NCI-H1048 (cell line): Measurements from ENCODE around the gene FOXD2.
A peak's percentile ranks its signal among the peaks of the same experiment; 100 is the strongest.

Experiments used
- DNase-seq: peaks from one replicate; lab custom pipeline; 2025; lab: John Stamatoyannopoulos, UW

Gene FOXD2

DNA sequence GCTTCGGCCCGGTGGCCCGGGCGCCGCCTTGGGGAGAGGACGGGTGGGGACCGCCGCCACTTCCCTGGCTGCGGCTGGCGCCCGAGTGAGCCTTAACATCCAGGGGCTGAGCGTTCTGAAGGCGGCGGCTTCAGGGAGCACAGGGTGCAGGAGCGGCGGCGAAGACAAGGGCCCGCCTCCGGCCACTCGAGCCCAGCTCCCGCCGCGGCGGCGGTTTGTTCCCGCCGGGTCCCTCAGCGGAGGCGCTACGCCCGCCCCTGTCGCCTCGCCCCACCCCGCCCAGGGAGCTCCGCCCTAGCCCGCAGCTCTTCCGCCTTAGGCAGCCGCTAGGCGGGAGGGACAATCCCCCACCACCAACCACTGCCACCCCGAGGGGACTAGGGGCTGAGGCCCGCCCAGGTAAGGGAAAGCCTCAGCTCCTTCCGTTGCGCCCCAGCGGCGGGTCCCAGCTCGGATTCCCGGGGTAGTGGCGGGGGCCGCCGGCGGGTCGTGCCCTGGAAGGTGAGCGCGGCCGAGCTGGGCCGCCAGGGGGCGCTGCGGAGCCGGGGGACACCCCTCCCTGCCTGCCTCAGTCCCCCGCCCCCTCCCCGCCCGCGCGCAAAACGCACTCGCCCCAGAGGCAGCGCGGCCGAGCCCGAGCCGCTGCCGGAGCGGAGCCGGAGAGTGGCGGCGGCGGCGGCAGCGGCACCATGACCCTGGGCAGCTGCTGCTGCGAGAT is at the start of gene FOXD2:
Gene FOXD2, plus strand, starts transcription at position 598 of the 718 bp plus-strand sequence. Its CDS starts 92 bp downstream, at position 690.
- DNase-seq: peak; percentile 51

DNA sequence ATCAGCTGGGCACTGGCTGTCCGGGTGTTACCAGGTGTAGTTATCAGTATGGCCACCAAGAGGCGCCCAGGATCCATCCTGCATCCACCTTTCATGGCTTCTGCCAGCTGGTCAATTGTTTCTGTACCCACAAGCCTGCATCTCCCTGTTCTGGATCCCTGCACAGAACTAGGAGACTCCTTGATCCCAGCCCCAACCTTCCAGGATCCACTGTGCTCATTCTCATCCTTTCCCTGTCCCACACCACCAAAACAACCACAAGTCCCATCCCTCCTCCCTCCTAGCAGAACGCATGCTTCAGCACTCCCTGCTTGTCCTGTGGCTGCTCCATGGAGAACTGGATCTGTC is 49.0 kb upstream of the FOXD2 start:
- no peak for DNase-seq

DNA sequence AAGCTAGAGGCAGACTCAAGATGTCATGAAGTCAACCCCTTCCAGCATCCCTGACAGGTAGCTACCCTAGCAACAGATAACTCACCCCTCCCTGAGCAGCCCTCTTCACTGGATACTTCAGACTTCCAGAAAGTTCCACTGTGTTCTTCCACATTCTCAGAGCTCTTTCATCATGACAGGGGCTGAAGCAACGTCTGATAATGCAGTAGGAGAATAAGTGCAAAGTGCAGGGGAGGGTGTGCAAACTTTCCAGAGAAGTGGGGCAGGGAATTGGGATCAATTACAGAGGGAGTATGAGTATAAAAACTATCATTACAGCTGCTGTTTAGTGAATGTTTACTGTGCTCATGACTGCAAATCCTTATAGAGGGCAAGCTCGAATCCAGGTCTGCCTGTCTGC is 48.1 kb upstream of the FOXD2 start:
- no peak for DNase-seq

DNA sequence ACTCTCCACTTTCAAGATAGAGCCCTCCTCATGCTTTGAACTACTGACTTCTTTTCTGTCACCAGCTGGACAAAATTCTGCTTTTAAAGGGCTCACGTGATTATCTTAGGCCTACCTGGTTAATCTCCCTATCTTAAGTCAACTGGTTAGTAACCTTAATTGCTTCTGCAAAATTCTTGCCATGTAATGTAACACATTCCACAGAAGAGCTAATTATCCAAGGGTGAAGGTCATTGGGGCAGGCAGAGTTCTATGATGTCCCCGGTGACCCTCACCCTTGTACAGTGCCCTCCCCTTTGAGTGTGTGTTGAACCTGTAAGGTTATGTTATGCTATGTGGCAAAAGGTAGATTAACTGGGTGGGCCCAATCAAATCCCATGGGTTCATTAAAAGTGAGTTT is 47.0 kb upstream of the FOXD2 start:
- DNase-seq: no peak

DNA sequence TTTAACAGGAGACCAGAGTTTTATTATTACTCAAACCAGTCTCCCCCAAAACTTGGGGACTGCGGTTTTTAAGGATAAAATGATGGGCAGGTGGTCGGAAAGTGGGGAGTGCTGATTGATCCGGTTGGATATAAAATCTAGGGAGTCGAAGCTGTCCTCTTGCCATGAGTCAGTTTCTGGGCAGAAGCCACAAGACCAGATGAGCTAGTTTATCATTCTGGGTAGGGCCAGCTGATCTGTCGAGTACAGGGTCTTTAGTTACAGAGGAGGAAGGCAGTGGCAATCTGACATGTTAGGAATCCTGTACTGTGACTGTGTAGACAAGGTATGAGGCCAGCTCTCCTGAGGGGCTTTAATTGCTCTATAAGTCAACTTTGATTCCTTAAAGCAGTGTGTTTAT is 44.7 kb upstream of the FOXD2 start:
- no peak for DNase-seq

DNA sequence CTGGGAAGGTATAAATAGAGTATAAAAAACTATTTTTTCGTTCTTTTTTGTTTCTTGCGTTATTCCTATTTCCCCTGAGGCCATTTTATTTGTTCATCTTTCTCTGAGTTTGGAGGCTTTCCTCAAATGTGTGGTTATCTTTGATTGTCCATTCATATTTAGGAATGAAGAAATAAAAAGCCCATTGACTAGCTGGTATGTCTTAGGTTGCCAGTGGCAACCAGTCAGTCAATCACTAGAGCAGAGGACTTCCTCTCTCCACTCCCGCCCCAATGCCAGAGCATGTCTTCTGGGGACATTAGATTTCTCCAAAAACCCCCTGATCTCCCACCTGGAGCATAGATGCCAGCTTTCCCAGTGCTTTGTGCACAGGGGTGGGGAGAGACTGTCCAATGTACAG is 42.4 kb upstream of the FOXD2 start:
- DNase-seq: no peak

DNA sequence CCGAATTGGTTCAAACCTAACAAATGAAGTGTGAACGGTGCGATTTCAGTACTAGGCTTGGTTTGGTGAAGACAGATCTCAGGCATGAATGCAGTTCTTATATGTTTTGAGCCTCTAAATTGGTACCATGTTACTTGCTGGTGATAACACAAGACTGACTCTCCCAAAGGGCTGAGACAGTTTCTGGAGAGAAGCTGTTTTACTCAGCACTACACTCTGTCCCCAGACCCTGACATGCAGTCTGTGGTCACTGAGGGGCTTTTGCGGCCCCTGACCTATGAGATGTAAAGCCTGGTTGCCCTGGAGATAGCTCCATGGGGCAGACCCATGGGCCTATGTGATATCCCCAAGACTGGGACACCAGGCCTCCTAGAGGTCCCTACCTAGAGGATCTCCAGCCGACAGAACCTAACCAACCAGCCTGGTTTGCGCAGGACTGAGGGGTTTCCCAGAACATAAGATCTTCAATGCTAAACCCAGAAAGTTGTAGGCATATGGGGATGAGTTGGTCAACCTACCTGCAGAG is 41.1 kb upstream of the FOXD2 start:
- DNase-seq: no peak

DNA sequence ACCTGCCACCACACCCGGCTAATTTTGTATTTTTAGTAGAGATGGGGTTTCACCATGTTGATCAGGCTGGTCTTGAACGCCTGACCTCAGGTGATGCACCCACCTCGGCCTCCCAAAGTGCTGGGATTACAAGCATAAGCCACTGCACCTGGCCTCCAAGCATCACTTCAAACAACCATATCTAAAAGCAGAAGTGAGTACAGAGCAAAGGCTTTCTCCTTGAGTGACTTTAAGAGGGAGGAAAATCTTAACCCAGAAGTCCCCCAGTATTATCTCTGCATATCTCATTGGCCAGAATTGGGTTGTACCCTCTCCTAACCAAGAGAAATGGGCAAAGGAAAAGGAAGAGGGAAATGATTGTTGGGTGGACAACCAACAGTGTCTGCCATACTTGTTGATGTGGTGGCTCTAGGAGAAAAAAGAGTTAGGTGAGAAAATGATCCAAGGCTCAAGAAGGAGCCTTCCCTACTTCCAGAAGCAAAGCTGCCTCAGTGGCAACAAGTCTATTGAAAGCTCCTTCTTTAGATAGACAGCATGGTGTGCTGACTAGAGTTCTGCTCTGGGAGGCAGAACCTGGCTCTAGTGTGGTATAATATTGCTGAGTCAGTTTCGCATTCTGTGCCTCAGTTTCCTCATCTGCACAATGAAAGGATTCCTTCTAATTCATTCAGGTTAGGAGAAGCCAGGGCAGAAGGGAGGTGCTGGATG is 38.6 kb upstream of the FOXD2 start:
- DNase-seq: no peak

DNA sequence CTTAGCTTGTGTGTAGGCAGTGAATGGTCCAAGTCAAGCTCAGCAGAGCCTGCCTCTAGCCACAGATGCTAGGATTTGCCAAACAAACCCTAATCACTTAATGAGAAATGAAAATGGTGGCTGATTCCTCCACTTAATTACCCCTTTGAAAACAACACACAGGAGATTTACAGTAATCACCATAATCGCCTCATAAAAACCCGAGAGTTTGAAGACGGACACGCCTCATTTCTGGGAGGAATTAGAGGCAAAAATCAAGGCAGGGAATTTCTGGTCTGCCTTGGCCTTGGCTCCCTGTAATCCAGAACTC is 38.0 kb upstream of the FOXD2 start:
- DNase-seq: no peak

DNA sequence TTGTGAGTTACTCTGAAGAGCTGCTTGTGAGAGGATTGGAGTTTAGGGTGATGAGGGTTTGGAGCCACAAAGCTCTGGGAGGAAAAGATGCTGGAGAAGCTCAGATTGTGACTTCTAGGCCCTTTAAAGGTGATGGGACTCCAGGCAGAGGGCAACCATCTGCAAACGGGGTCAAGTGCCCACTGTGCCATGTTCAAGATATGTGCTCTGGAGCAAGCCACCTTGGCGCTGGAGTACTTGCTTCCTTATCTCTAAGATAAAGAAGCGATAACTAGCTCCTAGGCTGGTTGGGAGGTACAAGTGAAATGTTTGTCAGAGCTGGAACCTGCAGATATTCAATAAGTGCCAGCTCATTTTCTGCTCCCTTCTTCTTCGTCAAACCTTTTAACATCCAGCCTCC is 36.1 kb upstream of the FOXD2 start:
- no peak for DNase-seq

DNA sequence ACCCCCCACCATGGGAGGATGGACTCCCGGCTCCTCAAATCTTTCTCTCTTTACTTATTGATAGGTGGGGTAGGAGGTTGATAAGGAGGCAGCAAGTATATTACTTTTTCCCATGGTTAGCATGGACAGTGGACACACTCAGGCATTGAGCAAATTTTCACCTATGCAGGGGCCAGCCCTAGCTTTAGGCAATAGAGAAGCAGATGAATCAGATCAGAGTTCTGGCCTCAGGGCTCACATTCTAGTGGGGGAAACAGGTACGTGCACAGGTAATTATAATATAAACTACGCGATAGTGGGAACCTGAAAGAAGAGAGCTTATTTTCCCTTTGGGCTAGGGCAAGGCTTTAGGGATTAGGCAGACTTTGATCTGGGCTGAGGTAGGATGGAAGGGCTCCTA is 35.3 kb upstream of the FOXD2 start:
- no peak for DNase-seq

DNA sequence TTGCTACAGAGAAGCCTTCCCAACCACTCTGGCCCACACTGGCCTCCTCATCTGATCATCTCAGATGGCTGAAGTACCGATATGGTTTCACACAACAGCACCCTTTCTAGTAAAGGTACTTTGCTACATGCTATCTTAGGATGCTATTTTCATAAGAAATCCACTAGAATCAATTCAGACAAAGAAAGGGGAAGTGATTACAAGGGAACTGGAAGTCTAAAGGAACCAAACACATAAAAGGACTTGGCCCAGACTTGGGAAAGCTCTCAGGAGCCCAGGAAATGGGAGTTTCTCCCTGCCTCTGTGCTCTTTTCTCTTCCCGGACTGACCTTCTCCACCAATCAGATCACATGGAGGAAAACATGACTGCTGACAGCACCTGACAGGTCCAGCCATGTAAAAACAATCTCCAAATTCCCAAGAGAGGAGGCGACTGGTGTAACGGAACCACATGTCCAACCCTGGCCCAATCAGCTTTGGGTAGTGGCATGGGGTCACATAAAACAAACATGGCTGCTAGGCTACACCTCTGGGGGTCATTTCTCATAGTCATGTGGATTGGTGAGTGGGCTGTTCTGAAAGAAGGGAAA is 34.4 kb upstream of the FOXD2 start:
- DNase-seq: no peak

DNA sequence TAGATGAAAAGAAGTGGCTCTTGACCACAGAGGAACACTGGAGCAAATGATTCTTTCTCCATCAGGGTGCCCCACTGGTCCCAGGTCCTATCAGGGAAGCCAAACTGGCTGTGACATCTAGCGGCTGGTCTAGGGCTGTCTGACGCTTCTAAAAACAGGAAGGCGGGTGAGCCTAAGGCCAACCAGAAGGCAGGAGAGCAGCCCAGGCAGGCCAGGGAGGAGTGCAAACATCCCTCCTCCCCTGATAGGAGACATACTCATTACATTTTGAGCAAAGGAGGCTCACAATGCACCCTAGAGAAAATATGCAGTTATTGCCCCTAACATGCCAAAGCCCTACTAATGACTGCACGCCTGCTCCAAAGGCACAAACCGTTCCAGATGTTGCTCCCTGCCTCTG is 32.1 kb upstream of the FOXD2 start:
- no peak for DNase-seq

DNA sequence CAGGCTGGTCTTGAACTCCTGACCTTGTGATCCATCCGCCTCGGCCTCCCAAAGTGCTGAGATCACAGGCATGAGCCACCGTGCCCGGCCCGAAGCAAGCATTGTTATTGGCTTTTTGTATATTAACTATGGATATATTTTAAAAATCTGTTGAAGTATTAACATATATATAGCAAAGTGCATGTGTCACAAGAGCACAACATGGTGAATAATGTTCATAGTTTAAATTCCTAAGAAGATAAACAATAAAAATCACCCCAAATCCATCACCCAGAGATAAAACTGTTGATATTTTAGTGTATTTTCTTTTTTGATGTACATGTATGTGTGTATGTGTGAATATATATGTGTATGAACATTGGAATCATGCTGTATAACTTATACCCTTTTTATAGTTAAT is 30.9 kb upstream of the FOXD2 start:
- DNase-seq: no peak

DNA sequence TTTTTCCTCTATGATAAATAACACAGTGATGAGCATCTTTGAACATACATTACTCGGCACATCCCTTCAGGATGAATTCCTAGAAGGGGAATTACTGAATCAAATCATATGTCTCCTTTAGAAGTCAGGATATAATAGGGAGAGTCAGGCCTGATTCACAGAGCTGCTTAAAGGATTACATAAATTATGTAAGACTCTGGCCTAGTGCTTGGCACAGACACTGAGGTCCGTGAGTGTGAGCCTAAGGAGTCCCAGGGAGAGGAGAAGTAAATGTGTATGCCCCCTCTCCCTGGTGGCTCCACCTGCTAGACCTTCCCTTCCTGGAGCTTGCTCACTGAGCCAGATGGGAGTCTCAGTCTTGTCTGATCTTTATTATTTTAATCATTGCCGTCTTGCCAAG is 30.4 kb upstream of the FOXD2 start:
- no peak for DNase-seq

DNA sequence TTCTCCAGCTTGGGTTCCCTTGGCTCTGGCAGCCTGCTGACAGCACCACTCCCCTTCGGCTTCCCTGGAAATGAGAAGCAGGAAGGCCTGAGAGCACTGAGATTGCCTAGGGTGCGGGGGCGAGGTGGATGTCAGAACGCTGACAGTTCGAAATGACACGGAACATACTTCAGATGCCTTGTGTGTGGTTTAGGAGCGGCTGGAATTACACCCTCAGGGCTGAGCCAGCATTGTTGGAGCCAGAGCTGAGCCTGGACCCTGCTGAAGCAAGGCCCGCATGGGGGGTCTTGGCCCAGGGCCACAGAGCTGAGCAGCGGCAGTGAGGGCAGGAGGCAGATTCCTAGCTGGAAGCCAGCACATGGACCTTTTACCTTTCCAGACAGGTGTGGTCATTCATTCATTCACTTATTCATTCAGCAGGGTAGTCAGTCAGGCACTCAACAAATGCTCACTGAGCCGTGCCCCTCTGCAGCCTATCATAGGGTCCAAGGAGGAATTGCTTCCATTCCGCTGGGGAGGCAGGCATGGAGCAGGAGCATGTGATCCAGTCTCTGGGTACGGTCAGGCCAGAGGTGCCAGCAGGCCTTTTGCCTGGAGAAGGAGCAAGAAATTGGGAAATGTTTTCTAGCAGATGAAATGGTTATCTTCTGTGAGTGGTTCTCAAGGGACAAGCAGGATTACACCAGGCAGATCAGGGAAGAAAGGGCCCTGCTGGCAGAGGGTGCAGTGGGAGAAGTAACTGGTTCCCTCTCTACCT is 28.4 kb upstream of the FOXD2 start:
- no peak for DNase-seq

DNA sequence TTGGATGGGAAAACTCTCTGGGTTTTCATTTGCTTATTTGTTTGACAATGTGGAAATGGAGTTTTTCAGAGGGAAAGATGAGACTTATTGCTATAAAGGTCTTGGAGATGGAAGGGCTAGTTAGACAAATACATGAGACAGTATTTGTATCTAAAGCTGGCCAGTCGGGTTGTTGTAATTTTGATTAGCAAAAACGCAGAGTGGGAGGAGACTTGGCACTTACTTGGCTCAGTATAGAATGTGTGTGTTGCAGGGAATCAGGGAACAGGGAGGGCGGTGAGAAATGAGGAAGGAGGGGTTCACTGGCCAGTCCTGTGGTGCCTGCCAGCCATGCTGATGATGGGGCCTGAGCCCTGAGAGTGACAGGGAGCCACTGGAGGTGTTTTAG is 27.8 kb upstream of the FOXD2 start:
- DNase-seq: no peak

DNA sequence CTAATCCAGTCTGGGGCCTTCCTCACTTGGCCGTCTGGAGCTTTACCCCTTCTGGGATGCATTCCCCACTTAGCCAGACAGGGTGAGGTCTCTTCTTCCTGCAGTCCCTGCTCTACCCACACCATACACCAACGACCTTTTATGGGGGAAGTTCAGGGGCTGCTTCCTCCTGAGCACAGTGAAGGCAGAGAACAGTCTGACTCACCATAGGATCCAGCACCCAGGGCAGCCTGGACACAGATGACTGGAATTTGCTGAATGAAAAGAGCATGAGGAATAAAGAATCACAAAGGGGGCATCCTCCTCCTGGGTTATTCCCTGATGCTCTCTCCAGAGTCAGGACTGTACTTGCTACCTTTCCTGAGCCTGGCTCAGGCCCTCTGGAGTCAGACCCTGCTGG is 26.4 kb upstream of the FOXD2 start:
- DNase-seq: no peak

DNA sequence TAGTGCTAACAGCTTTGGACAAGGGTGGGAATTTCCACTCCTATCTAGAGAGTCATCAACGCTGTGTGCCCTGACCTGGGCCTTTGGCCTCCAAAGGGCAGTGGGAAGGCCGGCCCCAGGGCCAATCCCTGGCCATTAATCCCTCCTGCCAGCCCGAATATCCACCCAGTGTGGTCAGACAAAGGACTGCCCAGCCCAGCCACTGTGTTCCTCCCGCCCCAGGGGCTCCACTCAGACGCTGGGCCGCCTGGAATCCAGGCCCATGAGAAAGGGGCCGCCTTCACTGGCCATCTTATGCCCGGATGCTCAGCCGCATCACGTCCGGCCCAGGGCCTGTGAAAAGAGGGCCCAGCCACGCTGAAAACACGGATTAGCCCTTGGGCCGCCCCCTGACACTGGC is 25.4 kb upstream of the FOXD2 start:
- DNase-seq: no peak

DNA sequence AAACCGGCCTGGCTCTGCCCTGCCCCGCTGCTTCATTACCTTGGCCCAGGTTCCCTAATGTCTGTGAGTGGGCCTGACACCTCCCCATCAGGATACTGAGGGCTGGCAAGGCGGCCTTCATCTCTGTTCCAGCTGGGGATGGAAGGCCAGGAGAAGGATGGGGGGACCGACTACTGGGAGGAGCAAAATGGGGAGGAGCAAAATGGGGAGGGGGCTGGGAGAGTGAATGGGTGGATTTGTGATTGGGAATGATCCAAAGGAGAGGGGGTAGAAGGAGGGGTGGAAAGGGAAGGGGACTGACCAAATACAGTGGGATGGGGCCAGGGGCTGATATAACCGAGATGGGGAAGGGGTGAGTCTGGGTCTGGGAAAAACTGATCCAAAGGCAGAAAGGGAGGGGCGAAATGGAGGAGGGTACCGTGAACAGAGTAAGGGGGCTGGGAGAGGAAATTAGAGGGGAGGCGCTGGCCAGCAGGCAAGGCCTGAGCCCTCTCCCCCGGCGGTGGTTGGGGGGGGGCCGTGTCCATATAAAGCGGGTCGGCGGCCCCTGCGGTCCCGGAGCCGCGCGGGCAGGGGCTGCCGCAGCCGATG is 22.0 kb upstream of the FOXD2 start, which contains the start of gene FOXE3:
Gene FOXE3, plus strand, starts transcription at position 558 of the 591 bp plus-strand sequence. Its CDS starts 31 bp downstream, at position 589.
- DNase-seq: no peak

DNA sequence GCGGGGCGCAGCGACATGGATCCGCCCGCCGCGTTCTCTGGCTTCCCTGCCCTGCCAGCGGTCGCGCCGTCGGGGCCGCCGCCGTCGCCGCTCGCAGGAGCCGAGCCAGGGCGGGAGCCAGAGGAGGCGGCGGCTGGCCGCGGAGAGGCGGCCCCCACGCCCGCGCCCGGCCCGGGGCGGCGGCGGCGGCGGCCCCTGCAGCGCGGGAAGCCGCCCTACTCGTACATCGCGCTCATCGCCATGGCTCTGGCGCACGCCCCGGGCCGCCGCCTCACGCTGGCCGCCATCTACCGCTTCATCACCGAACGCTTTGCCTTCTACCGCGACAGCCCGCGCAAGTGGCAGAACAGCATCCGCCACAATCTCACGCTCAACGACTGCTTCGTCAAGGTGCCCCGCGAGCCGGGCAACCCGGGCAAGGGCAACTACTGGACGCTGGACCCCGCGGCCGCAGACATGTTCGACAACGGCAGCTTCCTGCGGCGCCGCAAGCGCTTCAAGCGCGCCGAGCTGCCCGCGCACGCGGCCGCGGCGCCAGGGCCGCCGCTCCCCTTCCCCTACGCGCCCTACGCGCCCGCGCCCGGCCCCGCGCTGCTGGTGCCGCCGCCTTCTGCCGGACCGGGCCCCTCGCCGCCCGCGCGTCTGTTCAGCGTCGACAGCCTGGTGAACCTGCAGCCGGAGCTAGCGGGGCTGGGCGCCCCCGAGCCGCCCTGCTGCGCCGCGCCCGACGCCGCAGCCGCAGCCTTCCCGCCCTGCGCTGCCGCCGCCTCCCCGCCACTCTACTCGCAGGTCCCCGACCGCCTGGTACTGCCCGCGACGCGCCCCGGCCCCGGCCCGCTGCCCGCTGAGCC is 21.3 kb upstream of the FOXD2 start:
- DNase-seq: no peak
